DOHH2 (cell line): ENCODE results near the gene PLEKHM3.

ENCODE experiments used
- EZH2phosphoT487 ChIP-seq: fragments of 200-600 bp; sonication (generic); IDR thresholded peaks from 2 replicates; pipeline ENCODE4 v1.6.1; 2017; ENCODE audit warnings: borderline replicate concordance, mild to moderate bottlenecking, antibody characterized with exemption, low read length, moderate library complexity, mixed read lengths
- TF ChIP-seq, protein P1 (sequence below): fragments of 200-600 bp; sonication (generic); IDR thresholded peaks from one replicate; pipeline ENCODE4 v1.5.1; 2014; ENCODE audit warnings: antibody characterized with exemption, mild to moderate bottlenecking, low read depth, low read length; ENCODE audit not compliant: poor library complexity, severe bottlenecking

DNA sequence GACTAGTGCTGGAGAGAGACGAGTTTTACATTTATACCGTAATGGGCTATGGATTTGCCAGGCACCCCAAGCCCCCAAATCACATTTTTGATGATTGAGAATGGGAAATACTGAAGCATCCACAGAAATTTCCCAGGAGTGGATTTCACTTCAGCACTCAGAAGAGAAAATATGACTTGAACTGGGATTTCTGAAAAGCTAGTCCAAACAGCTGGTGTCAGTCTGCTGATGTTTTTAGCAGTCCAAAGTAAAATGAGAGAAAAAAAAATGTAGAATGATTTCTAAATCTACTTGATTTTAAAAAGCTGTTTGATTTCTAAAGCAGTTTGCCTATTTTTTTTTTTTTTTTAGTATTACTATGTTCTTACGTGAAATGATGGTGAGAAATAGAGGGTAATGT lies 105.0 kb downstream of the PLEKHM3 start:
- TF ChIP-seq, protein P1, sequence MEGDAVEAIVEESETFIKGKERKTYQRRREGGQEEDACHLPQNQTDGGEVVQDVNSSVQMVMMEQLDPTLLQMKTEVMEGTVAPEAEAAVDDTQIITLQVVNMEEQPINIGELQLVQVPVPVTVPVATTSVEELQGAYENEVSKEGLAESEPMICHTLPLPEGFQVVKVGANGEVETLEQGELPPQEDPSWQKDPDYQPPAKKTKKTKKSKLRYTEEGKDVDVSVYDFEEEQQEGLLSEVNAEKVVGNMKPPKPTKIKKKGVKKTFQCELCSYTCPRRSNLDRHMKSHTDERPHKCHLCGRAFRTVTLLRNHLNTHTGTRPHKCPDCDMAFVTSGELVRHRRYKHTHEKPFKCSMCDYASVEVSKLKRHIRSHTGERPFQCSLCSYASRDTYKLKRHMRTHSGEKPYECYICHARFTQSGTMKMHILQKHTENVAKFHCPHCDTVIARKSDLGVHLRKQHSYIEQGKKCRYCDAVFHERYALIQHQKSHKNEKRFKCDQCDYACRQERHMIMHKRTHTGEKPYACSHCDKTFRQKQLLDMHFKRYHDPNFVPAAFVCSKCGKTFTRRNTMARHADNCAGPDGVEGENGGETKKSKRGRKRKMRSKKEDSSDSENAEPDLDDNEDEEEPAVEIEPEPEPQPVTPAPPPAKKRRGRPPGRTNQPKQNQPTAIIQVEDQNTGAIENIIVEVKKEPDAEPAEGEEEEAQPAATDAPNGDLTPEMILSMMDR, result no peak
- TF ChIP-seq EZH2phosphoT487, result no peak
